H9 (cell line): Measurements from ENCODE around the gene PTPRF. TPM values are rescaled to one million over a fixed set of nuclear protein-coding genes. Genes with fewer than 3 reads are reported as not detected.
A peak's percentile ranks its signal among the peaks of the same experiment; 100 is the strongest.

Experiments
- DNase-seq: peaks from one replicate; pipeline ENCODE4 v3.0.0-alpha.2; 2017
- H2AFZ ChIP-seq: one replicate; pipeline ENCODE4 v1.6.1; 2013; ENCODE audit warnings: mild to moderate bottlenecking, low read length, control low read depth, moderate library complexity
- H2AK5ac ChIP-seq: 2 replicates; pipeline ENCODE4 v1.6.1; 2013; ENCODE audit warnings: low read length, control low read depth, mixed read lengths; ENCODE audit not compliant: insufficient read length
- H2BK120ac ChIP-seq: one replicate; pipeline ENCODE4 v1.6.1; 2013; ENCODE audit warnings: low read depth, mild to moderate bottlenecking, low read length, control low read depth, inconsistent platforms; ENCODE audit not compliant: poor library complexity, severe bottlenecking
- H2BK12ac ChIP-seq: 2 replicates; pipeline ENCODE4 v1.6.1; 2013; ENCODE audit warnings: low read length, control low read depth, mixed read lengths, low read depth; ENCODE audit not compliant: insufficient read length
- H2BK15ac ChIP-seq: 2 replicates; pipeline ENCODE4 v1.6.1; 2013; ENCODE audit warnings: low read depth, low read length, control low read depth
- H2BK20ac ChIP-seq: one replicate; pipeline ENCODE4 v1.6.1; 2013; ENCODE audit warnings: low read depth, mild to moderate bottlenecking, low read length, control low read depth, inconsistent platforms; ENCODE audit not compliant: poor library complexity, severe bottlenecking
- H2BK5ac ChIP-seq: 2 replicates; pipeline ENCODE4 v1.6.1; 2013; ENCODE audit warnings: low read length, control low read depth, mixed read lengths; ENCODE audit not compliant: insufficient read length
- H3K14ac ChIP-seq: 2 replicates; pipeline ENCODE4 v1.6.1; 2013; ENCODE audit warnings: low read length, control low read depth; ENCODE audit not compliant: insufficient read depth
- H3K18ac ChIP-seq: 2 replicates; pipeline ENCODE4 v1.6.1; 2013; ENCODE audit warnings: low read depth, mild to moderate bottlenecking, mixed read lengths, low read length, control low read depth; ENCODE audit not compliant: insufficient read length
- H3K23ac ChIP-seq: 2 replicates; pipeline ENCODE4 v1.6.1; 2013; ENCODE audit warnings: low read length, control low read depth, mixed read lengths, low read depth; ENCODE audit not compliant: insufficient read length
- H3K23me2 ChIP-seq: 2 replicates; pipeline ENCODE4 v1.6.1; 2013; ENCODE audit warnings: low read depth, mild to moderate bottlenecking, mixed read lengths, low read length, control low read depth; ENCODE audit not compliant: insufficient read length, poor library complexity, severe bottlenecking
- H3K27ac ChIP-seq: 2 replicates; pipeline ENCODE4 v1.5.1; 2013; ENCODE audit warnings: low read length, control low read depth, mixed read lengths, low read depth; ENCODE audit not compliant: insufficient read length
- H3K27me3 ChIP-seq: 2 replicates; pipeline ENCODE4 v1.6.1; 2013; ENCODE audit warnings: low read length, control low read depth, inconsistent platforms; ENCODE audit not compliant: insufficient read depth
- H3K4ac ChIP-seq: 2 replicates; pipeline ENCODE4 v1.6.1; 2013; ENCODE audit warnings: low read depth, mild to moderate bottlenecking, control low read depth, inconsistent platforms, low read length, moderate library complexity
- H3K4me1 ChIP-seq: 2 replicates; pipeline ENCODE4 v1.6.1; 2013; ENCODE audit warnings: low read length, control low read depth, inconsistent platforms; ENCODE audit not compliant: insufficient read depth
- H3K4me2 ChIP-seq: 2 replicates; pipeline ENCODE4 v1.6.1; 2013; ENCODE audit warnings: low read length, control low read depth, mixed read lengths; ENCODE audit not compliant: insufficient read length, insufficient read depth
- H3K56ac ChIP-seq: 2 replicates; pipeline ENCODE4 v1.6.1; 2013; ENCODE audit warnings: low read depth, mild to moderate bottlenecking, mixed read lengths, low read length, control low read depth; ENCODE audit not compliant: insufficient read length
- H3K79me1 ChIP-seq: 2 replicates; pipeline ENCODE4 v1.6.1; 2013; ENCODE audit warnings: low read depth, mild to moderate bottlenecking, moderate library complexity, low read length, control low read depth, inconsistent platforms; ENCODE audit not compliant: insufficient read depth, poor library complexity, severe bottlenecking
- H3K79me2 ChIP-seq: 2 replicates; pipeline ENCODE4 v1.6.1; 2013; ENCODE audit warnings: low read length, control low read depth, inconsistent platforms; ENCODE audit not compliant: insufficient read depth
- H3K9ac ChIP-seq: 2 replicates; pipeline ENCODE4 v1.6.1; 2013; ENCODE audit warnings: low read length, control low read depth, mixed read lengths; ENCODE audit not compliant: insufficient read length; ENCODE audit errors: extremely low read depth
- H3K9me3 ChIP-seq: one replicate; pipeline ENCODE4 v1.6.1; 2013; ENCODE audit warnings: low read depth, low read length, inconsistent platforms; ENCODE audit not compliant: control insufficient read depth
- H3T11ph ChIP-seq: one replicate; pipeline ENCODE4 v1.6.1; 2013; ENCODE audit warnings: mild to moderate bottlenecking, low read length, control low read depth, inconsistent platforms
- H4K20me1 ChIP-seq: one replicate; pipeline ENCODE4 v1.6.1; 2013; ENCODE audit not compliant: control insufficient read depth, insufficient read length, insufficient read depth
- H4K5ac ChIP-seq: 2 replicates; pipeline ENCODE4 v1.6.1; 2013; ENCODE audit warnings: low read depth, mild to moderate bottlenecking, mixed read lengths, low read length, control low read depth; ENCODE audit not compliant: insufficient read length
- H4K8ac ChIP-seq: replicated peaks from 2 replicates; pipeline ENCODE4 v1.6.1; 2013; ENCODE audit warnings: low read length, control low read depth, mixed read lengths, low read depth; ENCODE audit not compliant: insufficient read length
- H4K91ac ChIP-seq: 2 replicates; pipeline ENCODE4 v1.6.1; 2013; ENCODE audit warnings: low read depth, mild to moderate bottlenecking, moderate library complexity, mixed read lengths, low read length, control low read depth; ENCODE audit not compliant: insufficient read length
- H3K27ac Mint-ChIP-seq, 3 experiments: 2 replicates in 2 of 3; 3 replicates in 1 of 3; pipeline ENCODE4 v1.8.0; 2020 to 2021; ENCODE audit warnings: mixed read lengths in 3 of 3, mild to moderate bottlenecking in 1 of 3, moderate library complexity in 1 of 3
- H3K27me3 Mint-ChIP-seq: 2 replicates; pipeline ENCODE4 v1.8.0; 2021; ENCODE audit warnings: low read depth, mild to moderate bottlenecking, moderate library complexity, mixed read lengths
- H3K36me3 Mint-ChIP-seq, 3 experiments: 2 replicates in 2 of 3; 3 replicates in 1 of 3; pipeline ENCODE4 v1.8.0; 2020 to 2021; ENCODE audit warnings: low read depth in 3 of 3, mixed read lengths in 3 of 3; ENCODE audit not compliant: insufficient read depth in 1 of 3
- H3K4me1 Mint-ChIP-seq, 2 experiments: 2 replicates each; pipeline ENCODE4 v1.8.0; 2020; ENCODE audit warnings: mixed read lengths in 2 of 2
- H3K4me3 Mint-ChIP-seq, 2 experiments: 2 replicates in 1 of 2; 3 replicates in 1 of 2; pipeline ENCODE4 v1.8.0; 2020 to 2021; ENCODE audit warnings: mild to moderate bottlenecking in 2 of 2, mixed read lengths in 2 of 2, moderate library complexity in 1 of 2
- H3K9me3 Mint-ChIP-seq, 2 experiments: 2 replicates in 1 of 2; 3 replicates in 1 of 2; pipeline ENCODE4 v1.8.0; 2020; ENCODE audit warnings: mild to moderate bottlenecking in 2 of 2, mixed read lengths in 2 of 2, moderate library complexity in 1 of 2
- WGBS: extraction: QIAGEN DNeasy Blood & Tissue Kit; methylation state at CpG from one replicate; pipeline ENCODE4 v1.1.7; 2013; ENCODE audit warnings: missing lambda C conversion rate, low lambda C conversion rate, mixed read lengths; ENCODE audit not compliant: insufficient read length; ENCODE audit errors: extremely low coverage; 5-methylcytosine and 5-hydroxymethylcytosine counted together
- total RNA-seq: library from RNA; stranded (reverse); gene quantifications from 2 replicates; pipeline ENCODE4 v1.2.1, GENCODE V29; 2021
- TF ChIP-seq, protein P1 (sequence below): fragments of 200-600 bp; sonication (generic); conservative IDR thresholded peaks from 3 replicates; pipeline ENCODE4 v1.8.0; 2021; ENCODE audit warnings: antibody characterized with exemption, mild to moderate bottlenecking

The PTPRF gene
- total RNA-seq, 1 experiment from 2014 or later = 193 TPM

DNA sequence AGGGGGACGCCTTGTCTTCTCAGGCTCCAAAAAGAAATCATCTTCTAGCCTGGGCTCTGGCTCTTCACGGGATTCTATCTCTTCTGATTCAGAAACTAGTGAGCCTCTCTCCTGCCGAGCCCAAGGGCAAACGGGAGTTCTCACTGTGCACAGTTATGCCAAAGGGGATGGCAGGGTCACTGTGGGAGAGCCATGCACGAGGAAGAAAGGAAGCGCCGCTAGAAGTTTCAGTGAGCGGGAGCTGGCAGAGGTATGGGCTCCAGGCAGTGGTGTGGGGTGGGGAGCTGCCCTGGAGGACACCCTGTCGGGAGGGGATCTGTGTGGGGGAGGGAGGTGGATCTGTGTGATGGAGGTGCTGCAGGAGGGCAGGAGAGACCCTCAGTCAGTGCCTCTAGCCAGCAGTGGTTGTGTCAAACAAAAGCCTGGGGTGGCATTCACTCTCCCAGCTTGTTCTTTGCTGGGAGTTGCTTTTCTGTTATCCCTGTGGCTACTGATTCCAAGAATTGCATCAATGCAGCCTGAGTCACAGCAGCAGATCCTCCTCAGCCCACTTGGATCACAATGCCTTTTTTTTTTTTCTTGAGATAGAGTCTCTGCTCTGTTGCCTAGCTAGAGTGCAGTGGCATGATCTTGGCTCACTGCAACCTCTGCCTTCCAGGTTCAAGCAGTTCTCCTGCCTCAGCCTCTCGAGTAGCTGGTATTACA lies 141.1 kb downstream of the PTPRF start:
- WGBS = no CpG with 5 or more reads among the region's 10 CpGs
- Histone ChIP-seq H4K20me1 (no peaks in the 10 kb centered on the region), H3K9ac (no peak overlapping the region), H2AK5ac (no peak overlapping the region), H2BK15ac (no peak overlapping the region), H4K91ac (no peak overlapping the region), H4K5ac (no peak overlapping the region), H3K14ac (no peak overlapping the region), H3K9me3 (no peaks in the 10 kb centered on the region), H2BK120ac (no peak overlapping the region), H3K23me2 (no peaks in the 10 kb centered on the region), H3K4me1 (no peaks in the 10 kb centered on the region), H2BK5ac (no peak overlapping the region), H3K79me1 (no peaks in the 10 kb centered on the region), H3K18ac (no peak overlapping the region), H3K4ac (no peak overlapping the region), H3K56ac (no peak overlapping the region), H3K23ac (no peak overlapping the region), H2BK12ac (no peak overlapping the region), H4K8ac (no peak overlapping the region), H3K4me2 (no peak overlapping the region), H3K79me2 (no peaks in the 10 kb centered on the region), H3K27me3 (no peaks in the 10 kb centered on the region), H2BK20ac (no peak overlapping the region), H2AFZ (no peak overlapping the region), H3T11ph (no peak overlapping the region), H3K27ac (no peak overlapping the region)
- no peaks in the 10 kb centered on the region for H3K9me3 Mint-ChIP-seq
- H3K36me3 Mint-ChIP-seq = peaks cover 71 to 92% (median 81%) of the 10 kb centered on the region in 3 experiments
- H3K4me1 Mint-ChIP-seq = no peaks in the 10 kb centered on the region
- no peak for DNase-seq
- H3K27ac Mint-ChIP-seq = peak overlapping the region in 1 of 3 experiments; percentile 51; a peak in 1 of 7 replicates
- no peaks in the 10 kb centered on the region for H3K27me3 Mint-ChIP-seq
- TF ChIP-seq, protein P1, sequence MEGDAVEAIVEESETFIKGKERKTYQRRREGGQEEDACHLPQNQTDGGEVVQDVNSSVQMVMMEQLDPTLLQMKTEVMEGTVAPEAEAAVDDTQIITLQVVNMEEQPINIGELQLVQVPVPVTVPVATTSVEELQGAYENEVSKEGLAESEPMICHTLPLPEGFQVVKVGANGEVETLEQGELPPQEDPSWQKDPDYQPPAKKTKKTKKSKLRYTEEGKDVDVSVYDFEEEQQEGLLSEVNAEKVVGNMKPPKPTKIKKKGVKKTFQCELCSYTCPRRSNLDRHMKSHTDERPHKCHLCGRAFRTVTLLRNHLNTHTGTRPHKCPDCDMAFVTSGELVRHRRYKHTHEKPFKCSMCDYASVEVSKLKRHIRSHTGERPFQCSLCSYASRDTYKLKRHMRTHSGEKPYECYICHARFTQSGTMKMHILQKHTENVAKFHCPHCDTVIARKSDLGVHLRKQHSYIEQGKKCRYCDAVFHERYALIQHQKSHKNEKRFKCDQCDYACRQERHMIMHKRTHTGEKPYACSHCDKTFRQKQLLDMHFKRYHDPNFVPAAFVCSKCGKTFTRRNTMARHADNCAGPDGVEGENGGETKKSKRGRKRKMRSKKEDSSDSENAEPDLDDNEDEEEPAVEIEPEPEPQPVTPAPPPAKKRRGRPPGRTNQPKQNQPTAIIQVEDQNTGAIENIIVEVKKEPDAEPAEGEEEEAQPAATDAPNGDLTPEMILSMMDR = no peak
- H3K4me3 Mint-ChIP-seq = no peak overlapping the region
